Mucosa of rectum (tissue), 2 donors: Measurements from ENCODE around the gene NTNG1.

Experiments used
- H3K27ac ChIP-seq, 2 donors: one replicate each; pipeline ENCODE4 v1.7.0; 2013; ENCODE audit warnings: inconsistent platforms in 2 of 2, low read depth in 2 of 2, low read length in 2 of 2
- H3K27me3 ChIP-seq, 2 donors: one replicate each; pipeline ENCODE4 v1.7.0; 2013; ENCODE audit warnings: low read length in 2 of 2; ENCODE audit not compliant: control insufficient read depth in 2 of 2, insufficient read depth in 2 of 2
- H3K36me3 ChIP-seq, 2 donors: one replicate each; pipeline ENCODE4 v1.7.0; 2013; ENCODE audit warnings: low read length in 2 of 2; ENCODE audit not compliant: control insufficient read depth in 2 of 2, insufficient read depth in 2 of 2
- H3K4me1 ChIP-seq, 2 donors: one replicate each; pipeline ENCODE4 v1.7.0; 2013; ENCODE audit warnings: low read length in 2 of 2, mild to moderate bottlenecking in 1 of 2; ENCODE audit not compliant: control insufficient read depth in 2 of 2, insufficient read depth in 2 of 2
- H3K4me3 ChIP-seq, 2 donors: one replicate each; pipeline ENCODE4 v1.7.0; 2013; ENCODE audit warnings: low read length in 2 of 2
- H3K9ac ChIP-seq, 2 donors: one replicate each; pipeline ENCODE4 v1.7.0; 2013; ENCODE audit warnings: low read length in 2 of 2, low read depth in 1 of 2, mild to moderate bottlenecking in 1 of 2
- H3K9me3 ChIP-seq, 2 donors: one replicate each; pipeline ENCODE4 v1.7.0; 2013; ENCODE audit warnings: low read length in 2 of 2; ENCODE audit not compliant: control insufficient read depth in 2 of 2
- donor health status: healthy.
- donor health status: Normal muscosa, but diverticular disease.

Gene NTNG1

GRCh38 chr1:107272321-107272720 lies 131.5 kb downstream of the NTNG1 start:
- Histone ChIP-seq H3K27me3 (peaks cover 0 to 2% of the 10 kb centered on the region in 2 donors), H3K27ac (no peak overlapping the region), H3K4me1 (no peaks in the 10 kb centered on the region), H3K9me3 (no peaks in the 10 kb centered on the region), H3K36me3 (no peaks in the 10 kb centered on the region), H3K9ac (no peak overlapping the region), H3K4me3 (no peak overlapping the region)

GRCh38 chr1:107273515-107273914 lies 132.7 kb downstream of the NTNG1 start:
- H3K27ac ChIP-seq: no peak overlapping the region
- H3K4me3 ChIP-seq: no peak overlapping the region
- no peaks in the 10 kb centered on the region for H3K9me3 ChIP-seq
- no peak overlapping the region for H3K9ac ChIP-seq
- H3K27me3 ChIP-seq: no peaks in the 10 kb centered on the region
- no peaks in the 10 kb centered on the region for H3K36me3 ChIP-seq
- H3K4me1 ChIP-seq: no peaks in the 10 kb centered on the region

- no peak overlapping the region for H3K27ac ChIP-seq
- no peak overlapping the region for H3K4me3 ChIP-seq
- no peak overlapping the region for H3K9ac ChIP-seq
- H3K36me3 ChIP-seq: no peaks in the 10 kb centered on the region
- H3K9me3 ChIP-seq: no peaks in the 10 kb centered on the region
- H3K27me3 ChIP-seq: no peaks in the 10 kb centered on the region
- H3K4me1 ChIP-seq: no peaks in the 10 kb centered on the region
These were observed 133.4 kb downstream of the NTNG1 start for GRCh38 chr1:107274227-107274626.

DNA sequence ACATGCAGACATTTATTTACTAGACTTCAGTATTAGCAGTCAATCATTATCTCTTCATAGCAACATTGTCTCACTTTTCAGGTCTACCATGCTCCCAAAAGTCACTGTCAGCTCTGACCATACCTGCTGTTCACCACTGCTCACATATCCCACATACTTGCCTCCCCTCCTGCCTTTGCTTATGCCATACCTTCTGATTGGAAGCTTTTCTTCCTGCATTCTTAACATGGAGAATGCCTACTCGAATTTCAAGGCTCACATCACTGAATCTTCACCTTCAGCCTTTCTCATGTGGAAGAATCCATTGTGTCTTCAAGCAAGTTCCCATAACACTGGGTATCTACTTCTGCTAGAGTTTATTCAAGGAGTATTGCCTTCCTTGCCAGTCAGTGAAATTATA lies 135.4 kb downstream of the NTNG1 start:
- Histone ChIP-seq H3K4me1 (no peaks in the 10 kb centered on the region), H3K4me3 (no peak overlapping the region), H3K9me3 (no peaks in the 10 kb centered on the region), H3K27ac (no peak overlapping the region), H3K36me3 (no peaks in the 10 kb centered on the region), H3K27me3 (no peaks in the 10 kb centered on the region), H3K9ac (no peak overlapping the region)

GRCh38 chr1:107277022-107277421 lies 136.2 kb downstream of the NTNG1 start:
- H3K9ac ChIP-seq: no peak overlapping the region
- H3K9me3 ChIP-seq: no peaks in the 10 kb centered on the region
- no peaks in the 10 kb centered on the region for H3K27me3 ChIP-seq
- no peak overlapping the region for H3K27ac ChIP-seq
- no peaks in the 10 kb centered on the region for H3K36me3 ChIP-seq
- H3K4me1 ChIP-seq: no peaks in the 10 kb centered on the region
- no peak overlapping the region for H3K4me3 ChIP-seq

- no peaks in the 10 kb centered on the region for H3K4me1 ChIP-seq
- no peaks in the 10 kb centered on the region for H3K27me3 ChIP-seq
- H3K9me3 ChIP-seq: no peaks in the 10 kb centered on the region
- H3K4me3 ChIP-seq: no peak overlapping the region
- no peak overlapping the region for H3K9ac ChIP-seq
- no peak overlapping the region for H3K27ac ChIP-seq
- H3K36me3 ChIP-seq: no peaks in the 10 kb centered on the region
These were observed 145.3 kb downstream of the NTNG1 start for GRCh38 chr1:107286125-107286524.

DNA sequence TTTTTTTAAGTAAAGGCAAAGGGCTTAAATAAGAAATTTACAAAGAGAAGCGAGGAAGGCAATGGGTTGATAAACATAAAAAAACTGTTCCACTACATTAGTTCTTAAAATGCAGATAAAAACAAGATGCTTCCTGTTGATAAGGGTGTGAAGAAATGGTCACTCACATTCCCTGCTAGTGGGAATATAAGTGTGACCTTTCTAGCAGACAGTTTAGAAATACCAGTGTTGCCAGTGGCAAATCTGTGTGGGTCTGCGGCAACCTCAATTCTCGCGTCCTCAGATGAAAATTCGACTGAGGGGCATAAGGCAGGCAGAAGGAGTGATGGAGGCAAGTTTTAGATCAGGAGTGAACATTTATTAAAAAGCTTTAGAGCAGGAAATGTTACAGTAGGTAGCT lies 151.1 kb downstream of the NTNG1 start:
- no peak overlapping the region for H3K4me3 ChIP-seq
- no peaks in the 10 kb centered on the region for H3K27me3 ChIP-seq
- H3K9me3 ChIP-seq: no peaks in the 10 kb centered on the region
- H3K27ac ChIP-seq: no peak overlapping the region
- no peaks in the 10 kb centered on the region for H3K4me1 ChIP-seq
- H3K36me3 ChIP-seq: no peaks in the 10 kb centered on the region
- no peak overlapping the region for H3K9ac ChIP-seq

DNA sequence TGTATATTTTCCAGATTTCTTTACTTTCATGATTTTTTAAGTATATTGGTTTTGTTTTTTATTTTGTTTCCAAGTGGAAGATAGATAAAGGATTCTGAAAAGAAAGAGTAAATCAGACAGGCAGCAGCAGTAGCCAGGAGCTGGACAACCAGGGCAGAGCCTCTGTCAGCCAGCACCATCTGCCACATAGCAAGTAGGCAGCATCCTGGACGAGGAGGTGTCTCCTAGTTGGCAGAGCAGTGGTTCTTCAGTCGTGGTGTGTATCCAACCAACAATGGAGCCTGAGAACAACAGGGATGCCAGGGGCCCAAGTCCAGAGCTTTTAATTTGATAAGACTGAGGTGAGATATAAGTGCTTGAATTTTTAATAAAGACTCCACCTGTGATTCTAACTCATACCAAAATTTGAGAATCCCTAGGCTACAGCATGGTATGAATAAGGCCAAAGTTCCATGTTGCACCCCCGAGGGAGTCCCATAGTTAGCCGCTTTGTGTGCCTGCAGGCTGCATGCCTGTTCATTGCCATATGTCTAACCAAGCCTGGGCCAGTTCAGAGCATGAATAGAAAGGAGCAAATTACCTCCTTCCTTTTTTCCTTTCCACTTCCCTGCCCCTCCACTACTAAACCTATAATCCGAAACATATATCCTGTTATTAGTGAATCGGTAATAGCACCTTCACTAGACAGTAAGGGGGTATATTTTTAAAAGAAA lies 153.2 kb downstream of the NTNG1 start:
- Histone ChIP-seq H3K27me3 (no peaks in the 10 kb centered on the region), H3K27ac (no peak overlapping the region), H3K4me3 (no peak overlapping the region), H3K9me3 (no peaks in the 10 kb centered on the region), H3K9ac (no peak overlapping the region), H3K4me1 (no peaks in the 10 kb centered on the region), H3K36me3 (no peaks in the 10 kb centered on the region)

DNA sequence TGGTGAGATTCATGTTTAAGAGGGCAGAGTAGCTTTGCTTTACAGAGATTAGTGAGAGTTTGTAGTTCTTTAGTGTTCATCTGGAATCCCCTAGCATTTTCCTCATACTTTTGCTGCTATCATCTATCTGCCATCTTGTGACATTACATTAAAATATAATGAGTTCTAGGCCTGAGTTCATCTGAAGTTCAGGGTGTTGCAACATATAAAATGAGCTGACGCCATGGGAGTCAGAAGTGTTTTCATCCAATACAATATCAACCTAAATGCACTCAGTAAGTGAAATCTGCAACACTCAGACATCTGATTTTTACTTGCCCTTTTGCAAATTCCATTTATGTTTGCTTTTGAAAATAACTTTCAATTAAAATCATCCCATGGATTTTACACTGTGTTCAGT lies 153.8 kb downstream of the NTNG1 start:
- Histone ChIP-seq H3K4me1 (no peaks in the 10 kb centered on the region), H3K4me3 (no peak overlapping the region), H3K27me3 (no peaks in the 10 kb centered on the region), H3K27ac (no peak overlapping the region), H3K36me3 (no peaks in the 10 kb centered on the region), H3K9ac (no peak overlapping the region), H3K9me3 (no peaks in the 10 kb centered on the region)

DNA sequence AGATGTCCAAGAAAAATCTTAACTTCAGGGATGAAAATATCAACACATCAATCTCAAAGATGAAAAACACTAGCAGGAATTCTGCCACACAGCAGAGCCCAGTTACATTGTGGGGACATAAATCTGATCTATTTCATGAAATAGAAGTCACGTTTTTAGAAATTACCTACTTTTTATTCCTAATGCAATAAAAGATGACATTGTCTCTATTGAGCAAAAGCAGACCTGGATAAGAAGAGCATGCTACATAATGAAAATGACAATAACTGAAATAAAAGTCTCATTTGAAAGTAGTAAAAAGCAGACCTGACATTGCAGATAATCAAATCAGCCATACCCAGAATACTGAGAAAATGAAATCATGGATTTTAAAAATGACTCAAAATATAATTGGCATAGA lies 156.8 kb downstream of the NTNG1 start:
- H3K36me3 ChIP-seq: no peaks in the 10 kb centered on the region
- H3K27ac ChIP-seq: no peak overlapping the region
- H3K9me3 ChIP-seq: no peaks in the 10 kb centered on the region
- H3K4me1 ChIP-seq: no peaks in the 10 kb centered on the region
- no peak overlapping the region for H3K9ac ChIP-seq
- no peaks in the 10 kb centered on the region for H3K27me3 ChIP-seq
- no peak overlapping the region for H3K4me3 ChIP-seq

GRCh38 chr1:107298526-107298925 lies 157.7 kb downstream of the NTNG1 start:
- H3K4me1 ChIP-seq: no peaks in the 10 kb centered on the region
- no peaks in the 10 kb centered on the region for H3K27me3 ChIP-seq
- H3K9ac ChIP-seq: no peak overlapping the region
- H3K4me3 ChIP-seq: no peak overlapping the region
- H3K27ac ChIP-seq: no peak overlapping the region
- H3K9me3 ChIP-seq: no peaks in the 10 kb centered on the region
- no peaks in the 10 kb centered on the region for H3K36me3 ChIP-seq
